Lower leg skin (tissue), 3 donors: ENCODE results near the gene KIF21B.

Experiments used
- POLR2A ChIP-seq, 2 donors: fragments of 450-650 bp; IDR thresholded peaks; one replicate each; pipeline ENCODE4 v1.6.1; 2016 to 2017; ENCODE audit warnings: antibody characterized with exemption in 2 of 2, mild to moderate bottlenecking in 1 of 2, moderate library complexity in 1 of 2
- TF ChIP-seq, protein P1 (sequence below), 3 donors: fragments of 450-650 bp; IDR thresholded peaks; one replicate each; pipeline ENCODE4 v1.5.1; 2016; ENCODE audit warnings: antibody characterized with exemption in 3 of 3, mild to moderate bottlenecking in 3 of 3, moderate library complexity in 2 of 3

DNA sequence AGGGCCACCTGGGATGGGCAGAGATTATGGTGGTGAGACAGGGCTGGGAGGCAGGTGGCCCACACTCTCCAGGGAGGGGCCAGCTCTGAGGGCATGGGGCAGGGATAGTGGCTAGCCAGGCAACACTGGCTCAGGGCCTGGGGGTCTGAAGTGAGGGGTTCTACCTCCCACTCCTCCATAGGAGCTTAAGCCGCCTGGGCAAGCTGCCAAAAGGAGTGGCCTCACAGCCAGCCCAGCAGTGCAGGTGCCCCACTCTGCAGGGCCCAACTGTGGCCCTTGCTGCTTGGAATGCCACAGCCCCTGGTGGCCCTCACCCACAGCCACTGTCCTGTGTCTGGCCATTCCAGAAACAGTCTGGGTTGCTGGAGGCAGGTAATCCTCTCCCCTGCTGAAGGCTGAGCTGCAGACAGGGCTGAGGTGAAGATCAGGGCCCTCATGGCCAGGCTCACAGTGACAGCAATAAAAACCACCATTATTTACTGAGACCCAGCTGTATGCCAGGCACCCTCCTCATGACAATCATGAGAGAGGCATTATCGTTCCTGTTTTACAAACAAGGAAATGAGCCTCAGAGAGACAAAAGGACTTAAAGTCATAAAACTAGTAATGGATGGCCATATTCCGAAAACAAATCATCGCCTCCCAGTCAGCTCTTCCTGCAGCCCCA lies 31.0 kb downstream of the KIF21B start:
- TF ChIP-seq POLR2A (IDR thresholded peaks at IDR 0.05) = no peak
- TF ChIP-seq, protein P1, sequence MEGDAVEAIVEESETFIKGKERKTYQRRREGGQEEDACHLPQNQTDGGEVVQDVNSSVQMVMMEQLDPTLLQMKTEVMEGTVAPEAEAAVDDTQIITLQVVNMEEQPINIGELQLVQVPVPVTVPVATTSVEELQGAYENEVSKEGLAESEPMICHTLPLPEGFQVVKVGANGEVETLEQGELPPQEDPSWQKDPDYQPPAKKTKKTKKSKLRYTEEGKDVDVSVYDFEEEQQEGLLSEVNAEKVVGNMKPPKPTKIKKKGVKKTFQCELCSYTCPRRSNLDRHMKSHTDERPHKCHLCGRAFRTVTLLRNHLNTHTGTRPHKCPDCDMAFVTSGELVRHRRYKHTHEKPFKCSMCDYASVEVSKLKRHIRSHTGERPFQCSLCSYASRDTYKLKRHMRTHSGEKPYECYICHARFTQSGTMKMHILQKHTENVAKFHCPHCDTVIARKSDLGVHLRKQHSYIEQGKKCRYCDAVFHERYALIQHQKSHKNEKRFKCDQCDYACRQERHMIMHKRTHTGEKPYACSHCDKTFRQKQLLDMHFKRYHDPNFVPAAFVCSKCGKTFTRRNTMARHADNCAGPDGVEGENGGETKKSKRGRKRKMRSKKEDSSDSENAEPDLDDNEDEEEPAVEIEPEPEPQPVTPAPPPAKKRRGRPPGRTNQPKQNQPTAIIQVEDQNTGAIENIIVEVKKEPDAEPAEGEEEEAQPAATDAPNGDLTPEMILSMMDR (IDR thresholded peaks at IDR 0.05) = no peak
